Psoas muscle (tissue), 8 donors: ENCODE measurements around the gene CTTNBP2. TPM values are rescaled to one million over a fixed set of nuclear protein-coding genes. Genes with fewer than 3 reads are reported as not detected.

Experiments
- ATAC-seq, 4 donors: fragments of 200-7000 bp; cut with Tn5 transposase; one replicate each; pipeline ENCODE4 v1.9.1; 2020; ENCODE audit warnings: moderate library complexity in 3 of 4, mild to moderate bottlenecking in 2 of 4
- DNase-seq, 2 donors: peaks; one replicate each; pipeline ENCODE4 v3.0.0-alpha.2; 2020
- H3K27ac ChIP-seq: fragments of 200-600 bp; one replicate; pipeline ENCODE4 v1.8.0; 2022
- H3K27me3 ChIP-seq, 3 donors: fragments of 200-600 bp in 1 of 3; one replicate each; pipeline versions ENCODE4 v1.6.1 to v1.8.0; 2013 to 2022; ENCODE audit warnings: low read length in 2 of 3, mild to moderate bottlenecking in 2 of 3, moderate library complexity in 1 of 3; ENCODE audit not compliant: insufficient read depth in 3 of 3
- H3K36me3 ChIP-seq, 2 donors: fragments of 200-600 bp in 1 of 2; one replicate each; pipeline versions ENCODE4 v1.6.1 to v1.8.0; 2013 to 2022; ENCODE audit warnings: low read depth in 1 of 2, mild to moderate bottlenecking in 1 of 2, moderate library complexity in 1 of 2; ENCODE audit not compliant: insufficient read depth in 1 of 2
- H3K4me1 ChIP-seq: fragments of 200-600 bp; one replicate; pipeline ENCODE4 v1.8.0; 2022
- H3K4me3 ChIP-seq: fragments of 200-600 bp; one replicate; pipeline ENCODE4 v1.8.0; 2022; ENCODE audit warnings: mild to moderate bottlenecking
- H3K9me3 ChIP-seq: fragments of 200-600 bp; one replicate; pipeline ENCODE4 v1.8.0; 2022
- CTCF ChIP-seq: fragments of 200-600 bp; IDR thresholded peaks from one replicate; pipeline ENCODE4 v1.8.0; 2022; ENCODE audit warnings: antibody characterized with exemption
- WGBS, 3 donors: extraction: QIAGEN DNeasy Blood & Tissue Kit; methylation state at CpG; one replicate each; pipeline versions ENCODE4 v1.1.6 to v1.1.7; 2013; 5-methylcytosine and 5-hydroxymethylcytosine counted together
- intact Hi-C, 2 donors: fragments of 100-400 bp; cut with DNase I; formaldehyde crosslinking; loops; one replicate each; pipeline versions ENCODE4 v1.11.0 to v1.14.2; 2022
- polyA plus RNA-seq, 3 donors: library from polyadenylated mRNA; stranded (reverse); fragments of 200-250 nt; gene quantifications; one replicate each; pipeline ENCODE4 v1.2.3, GENCODE V29; 2013
- total RNA-seq, 4 donors: library from RNA; stranded (reverse); fragmentation: NEBNext Ultra II Directional in 2 of 4; extraction: Animal tissue kit (Norgen Biotek cat#: 25700) in 2 of 4; gene quantifications; one replicate each; pipeline versions ENCODE4 v1.2.1 to v1.2.4, GENCODE V29; 2021 to 2023
- donor health status: healthy with polysubstance abuse.
- donor health status: DM: no; HTN: no; CAD: no; lungs with moderate emphysema.
- donor health status: Bipolar disorder and iron deficiency.
- donor health status: healthy.
- donor health status: DM: yes; HTN: yes; CAD: no.
- donor health status: DM: no; HTN: no; CAD: no.
- donor health status: DM: no; HTN: no; CAD: no.
- donor health status: DM: yes; HTN: yes; CAD: no.

The CTTNBP2 gene
- total and polyA plus RNA-seq, 7 donors = 0.10 to 1.8 (median 0.38) TPM

- DNase-seq (no peak), ATAC-seq (no peak)
- H3K9me3 ChIP-seq = no peaks in the 10 kb centered on the region
- H3K27me3 ChIP-seq = no peaks in the 10 kb centered on the region
- no peaks in the 10 kb centered on the region for H3K4me1 ChIP-seq
- no peaks in the 10 kb centered on the region for H3K36me3 ChIP-seq
- no peak overlapping the region for H3K4me3 ChIP-seq
- TF ChIP-seq CTCF = no peak
- intact Hi-C loops = no loop called here
- no peak overlapping the region for H3K27ac ChIP-seq
Measured at GRCh38 chr7:117776224-117776623, 97.0 kb downstream of the CTTNBP2 start.

- TF ChIP-seq CTCF = no peak
- WGBS, 3 donors = 78 to 91% (median 86%) methylated on average over 2 of the region's 2 CpGs
- Histone ChIP-seq H3K27ac (no peak overlapping the region), H3K36me3 (no peaks in the 10 kb centered on the region), H3K27me3 (no peaks in the 10 kb centered on the region), H3K9me3 (no peaks in the 10 kb centered on the region), H3K4me1 (no peaks in the 10 kb centered on the region), H3K4me3 (no peak overlapping the region)
- DNase-seq (no peak), ATAC-seq (no peak)
- intact Hi-C loops = no loop called here
Measured at GRCh38 chr7:117775801-117776200, 97.4 kb downstream of the CTTNBP2 start.

GRCh38 chr7:117774943-117775342 is 98.3 kb downstream of the CTTNBP2 start:
- Histone ChIP-seq H3K9me3 (no peaks in the 10 kb centered on the region), H3K36me3 (no peaks in the 10 kb centered on the region), H3K27ac (no peak overlapping the region), H3K4me3 (no peak overlapping the region), H3K4me1 (no peaks in the 10 kb centered on the region), H3K27me3 (no peaks in the 10 kb centered on the region)
- 8 to 19% (median 13%) methylated on average over 1 of the region's 1 CpG for WGBS, 3 donors
- ATAC-seq (no peak), DNase-seq (no peak)
- intact Hi-C loops = no loop called here
- no peak for TF ChIP-seq CTCF

GRCh38 chr7:117772421-117772820 is 100.8 kb downstream of the CTTNBP2 start:
- Histone ChIP-seq H3K4me3 (no peak overlapping the region), H3K27ac (no peak overlapping the region), H3K27me3 (no peaks in the 10 kb centered on the region), H3K4me1 (no peaks in the 10 kb centered on the region), H3K9me3 (no peaks in the 10 kb centered on the region), H3K36me3 (no peaks in the 10 kb centered on the region)
- 96 to 97% (median 97%) methylated on average over 2 of the region's 2 CpGs for WGBS, 3 donors
- intact Hi-C loops = no loop called here
- no peak for DNase-seq
- no peak for ATAC-seq
- no peak for TF ChIP-seq CTCF

- no peak for ATAC-seq
- Histone ChIP-seq H3K27me3 (no peaks in the 10 kb centered on the region), H3K9me3 (no peaks in the 10 kb centered on the region), H3K27ac (no peak overlapping the region), H3K4me1 (no peaks in the 10 kb centered on the region), H3K36me3 (no peaks in the 10 kb centered on the region), H3K4me3 (no peak overlapping the region)
- DNase-seq = no peak
- intact Hi-C loops = no loop called here
- WGBS, 3 donors = 64 to 71% (median 71%) methylated on average over 4 of the region's 4 CpGs
- no peak for TF ChIP-seq CTCF
Measured at GRCh38 chr7:117771756-117772155, 101.5 kb downstream of the CTTNBP2 start.
